Gastrocnemius medialis (tissue), 4 donors: ENCODE results near the gene SPOUT1.

Source experiments
- CTCF ChIP-seq, 5 experiments: fragments of 450-650 bp in 3 of 5; fragments of 200-600 bp in 2 of 5; sonication (generic) in 2 of 5; IDR thresholded peaks in 4 of 5; conservative IDR thresholded peaks in 1 of 5; 1 replicate in 4 of 5; 2 replicates in 1 of 5; pipeline ENCODE4 v1.5.1; 2016 to 2019; ENCODE audit warnings: antibody characterized with exemption in 5 of 5, mild to moderate bottlenecking in 3 of 5, moderate library complexity in 3 of 5
- POLR2A ChIP-seq, 2 donors: fragments of 450-650 bp; IDR thresholded peaks; one replicate each; pipeline ENCODE4 v1.6.1; 2017; ENCODE audit warnings: antibody characterized with exemption in 2 of 2, mild to moderate bottlenecking in 2 of 2, moderate library complexity in 2 of 2

- TF ChIP-seq CTCF (IDR thresholded peaks at IDR 0.05 in 4 of 5, conservative IDR thresholded peaks at IDR 0.05 in 1 of 5) (peak; percentile 84 to 97 (median 93)), POLR2A (IDR thresholded peaks at IDR 0.05) (no peak)
Observed at GRCh38 chr9:128863647-128864046, 34.1 kb upstream of the SPOUT1 start.
